GM18520 (cell line): ENCODE measurements around the gene PDZK1IP1.
"Not testable (repeated sequence)": the region's sequence is repeated elsewhere in the genome, so short reads cannot be mapped to it uniquely, and the experiment has no call there.

Experiments used
- ATAC-seq: cut with Tn5 transposase; IDR thresholded peaks from one replicate; pipeline ENCODE4 v1.9.1; 2021; ENCODE audit not compliant: unreplicated experiment

PDZK1IP1 gene

DNA sequence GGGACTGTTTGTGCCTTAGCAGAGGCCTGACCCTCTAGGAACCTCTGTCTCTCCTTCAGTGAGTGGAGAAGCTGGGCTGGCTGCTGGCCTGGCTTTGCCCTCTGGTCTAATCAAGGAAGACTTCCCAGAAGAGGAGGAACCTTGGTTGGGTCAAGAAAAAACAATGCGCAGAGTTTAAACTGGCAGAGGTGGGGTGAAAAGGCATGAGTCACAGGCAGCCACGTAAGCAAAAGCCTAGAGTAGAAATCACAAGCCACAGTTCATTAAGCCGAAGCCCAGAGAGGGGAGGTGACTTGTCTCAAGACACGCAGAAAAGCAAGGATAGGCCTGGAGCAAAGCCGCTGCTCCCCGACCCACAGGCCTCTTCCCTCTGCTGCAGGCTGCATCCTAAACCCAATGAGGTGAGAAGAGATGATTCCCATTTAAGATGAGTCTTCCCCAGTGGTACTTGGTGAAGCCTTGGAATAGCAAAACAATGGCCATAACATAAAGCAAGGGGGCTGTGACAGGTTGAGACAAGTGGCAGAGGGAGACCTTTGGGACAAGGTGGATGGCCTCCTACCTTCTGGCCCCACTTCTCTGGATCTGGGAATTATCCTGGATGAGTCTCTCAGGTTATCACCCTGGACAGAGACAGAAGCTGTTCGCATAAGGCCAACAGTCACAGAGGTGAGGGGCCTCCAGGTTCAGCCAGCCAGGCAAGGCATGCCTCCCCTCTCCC is 7.7 kb downstream of the PDZK1IP1 start:
- no peak for ATAC-seq

DNA sequence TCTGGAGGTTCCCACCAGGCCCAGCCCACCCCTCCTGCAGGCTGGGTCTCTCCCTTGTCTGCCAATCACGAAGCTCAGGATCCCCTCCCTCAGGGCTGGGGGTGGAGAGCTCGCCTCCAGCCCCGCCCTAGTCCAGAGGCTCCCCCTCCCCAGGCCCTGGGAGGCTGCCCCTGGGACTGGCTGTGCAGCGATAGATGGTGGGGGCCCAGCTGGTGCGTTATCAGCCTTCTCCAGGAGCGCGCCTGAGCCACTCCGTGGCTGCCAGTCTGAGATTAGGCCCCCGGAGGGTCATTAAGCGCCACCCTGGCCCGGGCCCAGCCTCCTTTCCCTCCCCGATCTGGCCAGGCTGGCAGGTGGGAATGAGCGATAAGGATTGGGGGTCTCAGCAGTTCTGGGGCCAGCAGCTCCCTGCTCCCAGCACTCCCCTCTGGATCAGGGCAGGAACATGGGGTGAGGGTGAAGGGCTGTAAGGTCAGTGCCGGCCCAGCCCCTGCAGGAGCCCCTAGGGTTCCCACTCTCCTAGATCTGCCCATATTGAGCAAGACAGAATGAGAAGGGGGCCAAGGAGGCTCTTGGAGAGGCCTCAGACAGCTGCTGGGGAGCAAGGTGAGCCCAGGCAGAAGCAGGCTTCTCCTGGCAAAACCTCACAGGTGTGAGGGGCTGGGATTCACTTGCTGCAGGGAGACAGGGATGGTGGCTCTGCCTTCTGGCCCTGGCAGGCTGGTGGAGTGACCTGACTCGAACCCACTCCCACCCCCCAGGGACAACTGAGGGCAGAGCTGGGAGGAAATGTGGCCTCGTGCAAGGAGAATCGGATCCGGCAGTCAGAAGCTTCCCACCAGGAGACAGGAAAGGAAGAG is 8.5 kb downstream of the PDZK1IP1 start:
- no peak for ATAC-seq

DNA sequence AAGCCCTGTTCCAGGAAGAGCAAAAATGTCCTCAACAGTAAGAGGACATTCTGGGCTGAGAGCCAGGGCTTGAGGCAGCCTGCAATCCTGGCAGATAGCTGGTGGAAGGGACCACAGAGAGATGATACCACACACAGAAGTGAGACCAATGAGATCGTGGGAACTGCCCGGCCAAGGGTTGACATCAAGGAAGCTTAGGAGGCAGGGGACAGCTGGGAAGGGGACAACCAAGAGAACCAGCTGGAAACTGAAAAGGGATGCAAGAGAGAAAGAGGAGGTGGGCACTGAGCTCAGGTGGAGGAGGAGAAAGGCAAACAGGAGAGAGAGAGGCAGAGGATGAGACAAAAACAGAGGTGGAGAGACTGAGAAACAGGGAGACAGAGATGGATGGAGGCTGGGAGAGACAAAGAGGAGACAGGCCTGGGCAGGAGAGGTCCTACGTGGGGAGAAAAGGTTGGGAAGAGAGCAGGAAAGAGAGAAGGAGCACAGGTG is 9.2 kb downstream of the PDZK1IP1 start:
- ATAC-seq, result no peak

GRCh38 chr1:47179988-47180563 is 9.8 kb downstream of the PDZK1IP1 start:
- ATAC-seq, result no peak

DNA sequence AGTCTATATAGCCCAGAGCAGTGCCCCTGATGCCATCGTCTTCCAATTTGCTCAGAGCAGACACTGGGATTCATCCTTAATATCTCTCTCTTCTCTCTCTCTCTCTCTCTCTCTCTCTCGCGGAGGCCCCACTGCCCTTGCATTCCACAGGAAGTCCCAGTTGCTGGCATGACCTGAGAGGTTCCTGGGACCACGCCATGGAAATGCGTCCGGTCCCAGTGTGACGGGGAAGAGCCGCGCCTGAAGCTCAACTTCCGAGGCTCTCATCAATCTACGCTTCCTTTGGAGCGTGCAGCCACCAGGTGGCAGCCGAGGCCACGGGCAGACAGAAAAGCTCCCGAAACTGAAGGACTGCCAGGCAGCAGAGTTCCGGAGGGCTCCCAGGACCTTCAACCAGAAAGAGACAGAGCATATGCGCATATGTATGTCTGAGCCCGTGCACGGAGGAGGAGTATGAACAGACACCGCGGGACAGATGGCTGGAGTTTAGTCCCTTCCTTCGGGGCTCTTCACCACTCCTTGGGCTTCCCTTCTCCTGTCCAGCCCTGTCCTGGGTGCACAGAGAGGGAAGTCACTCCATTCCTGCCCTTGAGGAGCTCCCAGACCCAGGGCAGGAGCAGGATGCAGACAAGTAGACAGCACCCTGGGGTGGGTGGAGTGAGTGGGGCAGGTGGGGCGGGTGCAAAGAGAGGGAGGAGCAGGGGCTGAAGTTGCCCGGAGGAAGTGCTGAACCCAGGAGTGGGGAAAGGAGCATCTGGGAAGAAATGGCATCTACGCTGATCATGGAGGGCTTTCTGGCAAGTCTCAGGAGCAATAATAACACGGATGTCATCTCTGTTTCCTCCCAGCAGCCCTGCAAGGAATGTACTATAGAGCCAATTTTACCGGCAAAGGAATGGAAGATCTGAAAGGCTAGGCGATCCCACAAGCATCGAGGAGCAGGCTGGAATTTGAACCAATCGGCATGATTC is 10.5 kb downstream of the PDZK1IP1 start:
- peak; percentile 72 for ATAC-seq

GRCh38 chr1:47178654-47179016 is 11.2 kb downstream of the PDZK1IP1 start:
- ATAC-seq, result no peak

GRCh38 chr1:47178020-47178419 is 11.8 kb downstream of the PDZK1IP1 start:
- ATAC-seq, result no peak

- ATAC-seq, result no peak
These were observed 14.5 kb downstream of the PDZK1IP1 start for GRCh38 chr1:47175227-47175934.

DNA sequence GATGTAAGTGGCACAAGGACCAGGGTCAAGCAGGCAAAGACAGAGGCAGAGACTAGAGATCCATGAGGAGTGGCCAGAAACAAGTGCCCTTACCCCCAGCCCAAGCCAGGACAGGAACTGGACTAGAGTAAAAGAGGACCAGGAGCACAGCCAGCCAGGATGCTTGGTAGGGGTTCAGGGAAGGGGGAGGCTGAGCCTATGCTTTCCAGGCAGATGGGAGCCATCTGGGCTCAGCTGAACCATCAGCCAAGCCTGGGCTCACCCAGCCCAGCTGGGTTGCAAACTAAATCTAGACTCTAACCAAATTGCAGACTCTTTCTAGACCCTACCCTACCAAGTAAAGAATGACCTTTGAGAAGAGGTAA is 15.2 kb downstream of the PDZK1IP1 start:
- ATAC-seq, result no peak

- ATAC-seq, result no peak
These were observed 17.1 kb downstream of the PDZK1IP1 start for GRCh38 chr1:47172782-47173181.

- no peak for ATAC-seq
These were observed 25.3 kb downstream of the PDZK1IP1 start for GRCh38 chr1:47164552-47164951.

GRCh38 chr1:47161298-47162040 is 28.4 kb downstream of the PDZK1IP1 start:
- no peak for ATAC-seq

GRCh38 chr1:47160716-47161115 is 29.1 kb downstream of the PDZK1IP1 start:
- no peak for ATAC-seq

- ATAC-seq, result not testable (repeated sequence)
These were observed 31.9 kb downstream of the PDZK1IP1 start for GRCh38 chr1:47157957-47158356.

DNA sequence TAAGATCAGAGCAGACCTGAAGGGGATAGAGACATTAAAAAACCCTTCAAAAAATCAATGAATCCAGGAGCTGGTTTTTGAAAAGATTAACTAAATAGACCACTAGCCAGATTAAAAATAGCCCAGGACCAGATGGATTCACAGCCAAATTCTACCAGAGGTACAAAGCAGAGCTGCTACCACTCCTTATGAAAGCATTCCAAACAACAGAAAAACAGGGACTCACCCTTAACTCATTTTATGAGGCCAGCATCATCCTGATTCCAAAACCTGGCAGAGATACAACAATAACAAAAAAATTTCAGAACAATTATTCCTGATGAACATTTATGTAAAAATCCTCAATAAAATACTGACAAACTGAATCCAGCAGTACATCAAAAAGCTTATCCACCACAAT is 33.4 kb downstream of the PDZK1IP1 start:
- ATAC-seq, result not testable (repeated sequence)

DNA sequence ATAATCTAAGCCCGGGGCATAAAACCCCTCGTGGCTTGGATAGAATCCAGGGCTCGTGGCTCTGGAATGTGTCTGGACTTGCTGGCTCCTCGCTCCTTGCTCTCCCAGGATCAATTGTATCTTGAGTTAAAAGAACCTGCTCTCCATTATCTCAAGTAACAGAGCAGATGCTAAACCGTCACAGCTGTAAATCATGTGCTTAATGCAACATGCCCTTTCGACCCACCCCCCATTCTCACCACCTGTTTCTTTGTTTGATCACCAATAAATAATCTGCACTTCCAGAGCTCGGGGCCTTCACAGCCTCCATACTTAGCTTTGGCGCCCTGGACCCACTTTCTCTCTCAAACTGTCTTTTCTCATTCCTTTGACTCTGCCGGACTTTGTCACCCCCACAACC is 40.7 kb downstream of the PDZK1IP1 start:
- not testable (repeated sequence) for ATAC-seq

DNA sequence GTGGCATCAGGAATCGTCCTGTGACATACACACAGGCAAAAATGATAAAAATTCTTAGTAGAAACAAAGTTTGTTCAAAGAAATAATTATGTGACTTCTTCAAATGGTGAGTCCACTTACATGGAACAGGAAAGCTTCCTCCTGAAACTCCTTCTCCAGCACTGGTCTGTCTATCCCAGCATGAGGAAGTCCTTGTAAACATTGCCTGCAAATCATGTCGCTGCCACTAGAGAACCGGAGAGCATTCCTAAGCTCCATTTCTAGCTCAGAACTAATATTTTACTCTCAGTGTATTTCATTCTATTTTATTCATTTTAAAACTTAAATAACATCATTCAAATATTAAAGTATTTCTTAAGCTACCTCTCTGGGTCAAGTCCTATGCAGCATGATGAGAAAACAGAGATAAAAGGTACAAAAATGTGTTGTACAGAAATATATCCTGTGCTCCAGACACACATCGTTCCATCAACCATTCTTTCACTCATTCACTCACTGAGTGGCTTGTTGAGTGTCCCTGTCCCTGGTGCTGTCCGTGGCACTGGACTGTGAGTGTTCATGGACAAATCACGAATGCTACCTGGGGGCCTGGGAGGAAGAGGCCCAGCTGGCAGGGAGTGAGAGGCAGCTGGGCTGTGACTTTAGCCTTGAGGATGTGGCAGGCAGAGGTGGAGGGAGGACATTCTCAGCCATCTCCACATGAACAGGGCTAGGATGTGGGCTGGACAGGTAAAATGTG is 42.6 kb downstream of the PDZK1IP1 start:
- no peak for ATAC-seq

GRCh38 chr1:47146495-47146894 is 43.3 kb downstream of the PDZK1IP1 start:
- ATAC-seq, result not testable (repeated sequence)

GRCh38 chr1:47143654-47144053 is 46.2 kb downstream of the PDZK1IP1 start:
- not testable (repeated sequence) for ATAC-seq
